HG03025 (cell line): ENCODE results near the gene SH2D6.
"Not testable (repeated sequence)": the region's sequence is repeated elsewhere in the genome, so short reads cannot be mapped to it uniquely, and the experiment has no call there.

Source experiments
- ATAC-seq: cut with Tn5 transposase; IDR thresholded peaks from one replicate; pipeline ENCODE4 v1.9.1; 2021; ENCODE audit warnings: mild to moderate bottlenecking, moderate library complexity; ENCODE audit not compliant: unreplicated experiment, low FRiP score

The SH2D6 gene

DNA sequence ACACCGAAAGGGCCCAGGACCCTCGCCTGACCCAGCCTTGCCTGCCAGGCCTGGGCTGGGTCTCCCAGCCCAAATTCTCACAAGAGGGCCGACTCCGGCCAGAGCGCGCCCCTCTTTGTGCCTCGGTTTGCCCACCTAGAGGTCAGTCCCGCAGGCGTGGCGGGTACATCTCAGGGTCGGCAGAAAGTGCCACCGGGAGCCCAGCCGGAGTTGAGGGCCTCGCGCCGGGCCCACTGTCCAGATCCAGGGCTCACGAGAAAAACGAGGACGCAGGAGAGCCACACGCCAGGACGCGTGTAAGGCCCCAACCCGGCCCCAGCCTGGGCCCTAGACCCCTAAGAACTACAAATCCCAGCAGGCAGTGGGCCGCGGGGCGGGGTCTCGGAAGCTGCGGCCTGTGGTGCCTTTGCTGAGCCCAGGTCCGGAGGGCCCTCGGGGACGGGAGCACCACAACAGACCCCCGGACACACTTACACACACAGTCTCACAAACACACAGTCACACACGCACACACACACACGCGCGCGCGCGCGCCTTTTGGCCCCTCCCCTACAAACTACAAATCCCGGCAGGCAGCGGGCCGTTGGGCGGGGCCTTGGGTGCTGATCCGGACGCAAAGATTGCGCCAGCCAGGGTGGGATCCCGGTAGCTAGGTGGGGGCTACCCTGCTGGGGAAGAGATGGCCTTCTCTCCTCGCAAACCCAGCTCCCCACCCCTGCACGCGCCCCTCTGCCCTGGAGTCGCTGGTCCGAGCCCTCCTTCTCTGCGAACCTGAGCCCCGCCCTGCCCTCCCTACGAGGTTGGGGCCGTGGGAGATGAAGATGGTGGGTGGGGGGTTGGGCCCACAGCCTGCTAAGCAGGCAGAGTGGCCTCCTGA is at the start of gene SH2D6:
Gene SH2D6, plus strand, starts transcription at position 583 of the 877 bp plus-strand sequence. CDS start 10,752 bp downstream, outside the sequence.
- peak; percentile 82 for ATAC-seq

DNA sequence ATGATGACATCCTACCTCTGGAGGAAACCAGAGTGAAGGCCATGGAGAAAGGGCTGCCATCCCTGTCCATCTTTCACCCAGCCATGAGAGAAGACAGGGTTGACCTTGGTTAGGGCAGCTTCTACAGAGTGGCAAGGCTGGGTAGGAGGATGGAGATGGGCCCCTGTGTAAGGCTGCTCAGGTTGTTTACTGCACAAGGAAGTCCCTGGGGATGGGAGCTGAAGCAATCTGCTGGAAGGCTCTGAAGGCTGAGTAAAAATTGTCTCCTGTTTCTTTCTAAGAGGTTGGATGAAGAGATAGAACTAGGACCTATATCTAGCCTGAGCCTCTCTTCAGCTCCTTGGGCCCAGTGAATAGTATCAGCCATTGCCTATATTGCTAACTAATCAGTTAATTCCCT is 49.6 kb upstream of the SH2D6 start:
- no peak for ATAC-seq

DNA sequence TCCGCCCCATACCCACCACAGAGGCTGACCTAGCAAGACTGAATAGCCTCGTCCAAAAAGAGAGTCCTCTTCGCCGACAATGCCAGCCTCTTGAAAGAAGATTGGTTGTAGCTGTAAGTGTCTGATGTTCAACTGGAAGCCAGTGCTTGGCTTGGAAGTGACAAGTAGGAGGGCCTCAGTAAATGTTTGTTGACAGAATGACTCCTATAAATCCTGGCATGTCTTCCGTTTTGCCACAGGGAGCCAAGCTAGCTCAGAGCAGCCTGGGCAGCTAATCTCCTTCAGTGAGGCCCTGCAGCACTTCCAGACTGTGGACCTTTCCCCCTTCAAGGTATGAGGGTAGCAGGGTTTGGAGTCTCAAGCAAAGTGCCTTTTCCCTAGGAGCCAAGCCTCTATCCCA is 49.0 kb upstream of the SH2D6 start:
- no peak for ATAC-seq

DNA sequence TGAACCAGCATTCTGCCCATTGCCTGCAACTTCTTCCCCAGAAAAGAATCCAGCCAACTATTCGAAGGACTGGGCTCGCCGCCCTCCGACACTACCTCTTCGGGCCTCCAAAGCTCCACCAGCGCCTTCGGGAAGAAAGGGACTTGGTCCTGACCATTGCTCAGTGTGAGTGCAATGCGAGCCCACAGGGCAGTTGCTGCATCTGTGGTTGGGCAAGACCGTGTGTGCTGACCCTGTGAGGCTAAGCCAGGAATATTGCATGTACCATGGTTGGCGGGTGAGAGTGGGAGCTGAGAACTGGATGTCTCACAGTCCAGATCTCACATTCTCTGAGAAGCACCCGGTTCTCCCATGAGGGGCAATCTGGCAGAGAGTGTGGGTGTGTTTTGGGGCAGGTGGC is 47.5 kb upstream of the SH2D6 start:
- ATAC-seq: no peak

DNA sequence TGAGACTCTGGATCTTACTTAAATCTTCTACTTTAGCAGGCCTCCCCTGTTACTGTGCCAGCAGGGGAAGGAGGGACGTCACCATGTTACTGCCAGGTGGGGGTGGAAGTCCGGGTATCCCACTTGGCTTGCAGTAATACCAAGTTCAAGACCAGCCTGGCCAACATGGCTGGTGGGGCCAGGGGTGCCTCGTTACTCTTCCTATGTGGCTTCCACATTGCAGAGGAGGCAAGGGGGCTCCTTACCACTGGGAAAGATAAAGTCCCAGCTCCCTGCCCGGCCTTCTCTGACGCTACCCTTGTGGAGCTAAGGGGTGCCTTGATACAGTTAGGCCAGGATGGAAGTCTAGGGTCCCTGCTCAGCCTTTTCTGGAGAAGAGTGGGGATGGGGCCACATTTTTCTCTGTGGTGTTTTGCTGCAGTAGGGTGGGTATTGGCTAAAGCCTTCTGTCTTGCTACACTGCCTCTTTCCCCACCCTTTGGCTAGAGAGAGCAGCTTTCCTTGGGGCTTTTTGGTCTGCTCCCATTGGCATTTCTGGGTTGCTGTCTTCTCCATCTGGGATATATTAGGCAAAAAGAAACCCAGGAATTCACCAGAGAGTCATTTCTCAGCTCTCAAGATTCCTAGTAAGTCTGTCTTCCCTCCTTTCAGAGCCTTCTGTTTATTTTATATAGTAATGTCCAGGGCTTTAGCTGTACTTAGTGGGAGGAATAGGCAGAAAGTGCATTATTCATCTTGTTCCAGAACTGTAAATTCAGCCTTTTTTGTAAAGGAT is 42.0 kb upstream of the SH2D6 start:
- ATAC-seq: no peak

DNA sequence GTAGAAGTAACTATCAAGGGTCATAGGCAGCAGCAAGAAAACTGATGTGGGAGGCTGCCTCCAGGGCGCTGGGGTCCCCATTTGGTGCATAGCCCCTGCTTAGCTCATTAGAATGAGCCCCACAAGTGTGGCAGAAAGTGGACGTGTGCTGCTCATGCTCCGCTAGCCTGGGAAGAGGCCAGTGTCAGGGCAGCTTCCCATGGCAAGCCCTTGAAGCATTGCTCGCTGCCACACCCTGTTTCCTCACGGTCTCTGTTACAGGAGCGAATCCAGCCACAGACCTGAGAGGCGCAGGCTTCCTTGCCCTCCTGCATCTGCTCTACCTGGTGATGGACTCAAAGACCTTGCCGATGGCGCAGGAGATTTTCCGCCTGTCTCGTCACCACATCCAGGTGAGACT is 41.4 kb upstream of the SH2D6 start:
- ATAC-seq: no peak

DNA sequence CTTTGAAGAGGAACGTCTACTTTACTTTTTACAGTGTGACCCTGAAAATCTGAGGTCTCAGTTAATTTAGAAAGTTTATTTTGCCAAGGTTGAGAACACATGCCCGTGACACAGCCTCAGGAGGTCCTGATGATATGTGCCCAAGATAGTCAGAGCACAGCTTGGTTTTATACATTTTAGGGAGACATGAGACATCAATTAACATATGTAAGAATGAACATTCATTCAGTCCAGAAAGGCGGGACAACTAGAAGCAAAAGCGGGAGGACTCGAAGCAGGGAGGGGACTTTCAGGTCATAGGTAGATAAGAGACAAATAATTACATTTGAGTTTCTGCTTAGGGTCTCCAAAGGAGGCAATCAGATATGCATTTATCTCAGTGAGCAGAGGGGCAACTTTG is 40.3 kb upstream of the SH2D6 start:
- no peak for ATAC-seq

DNA sequence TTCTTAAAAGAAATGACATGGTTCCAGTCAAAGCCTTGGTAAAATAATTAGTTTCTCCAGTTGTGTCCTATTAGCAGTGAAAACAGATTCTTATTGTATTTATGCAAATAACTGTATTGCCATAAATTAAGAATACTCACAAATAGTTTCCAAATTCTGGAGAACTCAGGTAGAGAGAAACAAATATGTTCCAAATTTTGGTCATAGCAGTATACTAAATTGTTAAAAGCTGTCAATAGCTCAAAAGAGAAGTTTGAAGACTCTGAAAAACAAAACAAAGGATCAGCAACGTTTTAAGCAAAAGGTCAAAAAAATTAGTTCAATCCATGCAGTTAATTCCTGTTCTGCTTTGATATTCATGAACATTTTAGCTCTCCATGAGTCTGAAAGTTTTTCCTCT is 38.5 kb upstream of the SH2D6 start:
- no peak for ATAC-seq

DNA sequence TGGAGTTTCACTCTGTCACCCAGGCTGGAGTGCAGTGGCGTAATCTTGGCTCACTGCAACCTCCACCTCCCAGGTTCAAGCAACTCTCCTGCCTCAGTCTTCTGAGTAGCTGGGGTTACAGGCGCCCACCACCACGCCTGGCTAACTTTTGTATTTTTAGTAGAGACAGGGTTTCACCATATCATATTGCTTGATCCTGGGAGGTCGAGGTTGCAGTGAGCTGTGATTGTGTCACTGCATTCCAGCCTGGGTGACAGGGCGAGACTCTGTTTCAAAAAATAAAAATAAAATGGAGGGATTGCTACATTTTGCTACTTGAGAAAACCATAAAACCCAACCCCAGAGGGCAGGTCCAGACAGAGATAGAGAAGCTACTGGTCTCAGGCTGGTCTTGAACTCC is 35.4 kb upstream of the SH2D6 start:
- ATAC-seq: not testable (repeated sequence)

DNA sequence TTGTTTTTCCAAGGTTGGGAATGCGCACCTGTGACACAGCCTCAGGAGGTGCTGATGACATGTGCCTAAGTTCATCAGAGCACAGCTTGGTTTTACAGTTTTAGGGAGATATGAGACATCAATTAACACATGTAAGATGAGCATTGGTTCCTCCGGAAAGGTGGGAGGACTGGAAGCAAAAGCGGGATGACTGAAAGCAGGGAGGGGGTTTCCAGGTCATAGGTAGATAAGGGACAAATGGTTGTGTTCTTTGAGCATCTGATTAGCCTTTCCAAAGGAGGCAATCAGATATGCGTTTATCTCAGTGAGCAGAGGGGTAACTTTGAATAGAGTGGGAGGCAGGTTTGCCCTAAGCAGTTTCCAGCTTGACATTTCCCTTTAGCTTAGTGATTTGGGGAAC is 34.7 kb upstream of the SH2D6 start:
- ATAC-seq: no peak

DNA sequence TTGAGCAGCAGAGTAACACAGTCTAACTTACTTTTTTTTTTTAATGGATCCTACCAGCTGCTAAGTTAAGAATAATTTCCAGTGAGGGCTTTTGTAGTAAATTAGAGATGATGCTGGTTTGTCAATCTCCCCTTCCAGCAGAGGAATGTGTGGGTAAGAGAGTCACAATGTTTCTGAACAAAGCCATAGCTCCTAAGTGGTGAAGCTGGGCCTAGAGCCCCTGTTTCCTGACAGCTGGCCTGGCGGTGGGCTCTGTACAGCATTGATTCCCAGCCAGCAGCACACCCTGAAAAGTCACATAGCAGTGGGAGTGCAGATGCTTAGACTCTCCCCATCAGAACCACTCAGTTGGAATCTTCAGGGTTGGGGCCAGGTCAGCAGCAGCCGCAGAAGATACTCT is 32.8 kb upstream of the SH2D6 start:
- no peak for ATAC-seq

DNA sequence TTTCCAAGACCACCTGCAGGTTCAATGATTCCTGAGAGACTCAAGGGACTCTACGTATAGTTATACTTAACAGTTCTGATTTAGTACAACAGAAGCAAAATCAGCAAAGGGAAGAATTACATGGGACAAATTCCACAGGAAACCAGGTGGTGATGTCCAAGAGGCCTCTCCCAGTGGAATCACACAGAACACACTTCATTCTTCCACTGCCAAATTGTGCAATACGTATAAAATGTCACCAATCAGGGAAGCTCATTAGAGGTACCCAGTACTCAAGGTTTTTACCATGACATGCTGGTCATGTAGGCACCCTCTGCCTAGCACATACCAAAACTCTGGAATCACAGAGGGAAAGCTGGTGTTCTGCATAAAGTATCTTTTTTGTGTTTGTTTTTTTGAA is 30.8 kb upstream of the SH2D6 start:
- ATAC-seq: no peak

DNA sequence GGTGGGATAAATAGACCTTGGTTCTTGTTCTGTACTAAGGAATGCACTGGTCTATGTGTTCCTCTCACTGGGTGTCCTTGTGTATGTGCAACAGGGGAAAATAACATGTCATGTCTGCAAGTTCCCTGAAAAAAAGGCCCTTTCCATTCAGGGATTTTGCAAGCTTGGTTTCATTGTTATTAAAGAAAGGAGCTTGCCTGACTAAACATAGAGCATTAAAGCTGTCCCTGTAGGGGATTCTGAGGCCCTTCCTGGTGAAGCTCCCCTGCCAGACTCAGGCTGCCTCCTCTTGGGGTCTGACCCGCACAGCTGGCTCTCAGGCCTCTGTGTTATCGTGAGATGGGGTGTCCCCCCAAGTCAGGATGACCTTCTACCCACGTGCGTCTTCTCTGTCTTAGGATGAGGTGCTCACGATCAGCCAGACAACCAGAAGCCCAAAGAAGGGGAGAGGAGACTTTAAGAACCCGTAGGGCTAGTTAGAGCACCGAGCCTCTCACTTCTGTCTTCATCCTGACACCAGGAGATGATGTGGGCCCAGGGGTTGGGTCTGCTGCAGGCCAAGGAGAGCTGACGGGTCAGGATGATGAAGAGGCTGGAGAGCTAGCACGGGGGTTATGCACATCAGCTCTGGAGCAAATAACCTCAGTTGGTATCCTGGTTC is 29.5 kb upstream of the SH2D6 start:
- ATAC-seq: no peak

DNA sequence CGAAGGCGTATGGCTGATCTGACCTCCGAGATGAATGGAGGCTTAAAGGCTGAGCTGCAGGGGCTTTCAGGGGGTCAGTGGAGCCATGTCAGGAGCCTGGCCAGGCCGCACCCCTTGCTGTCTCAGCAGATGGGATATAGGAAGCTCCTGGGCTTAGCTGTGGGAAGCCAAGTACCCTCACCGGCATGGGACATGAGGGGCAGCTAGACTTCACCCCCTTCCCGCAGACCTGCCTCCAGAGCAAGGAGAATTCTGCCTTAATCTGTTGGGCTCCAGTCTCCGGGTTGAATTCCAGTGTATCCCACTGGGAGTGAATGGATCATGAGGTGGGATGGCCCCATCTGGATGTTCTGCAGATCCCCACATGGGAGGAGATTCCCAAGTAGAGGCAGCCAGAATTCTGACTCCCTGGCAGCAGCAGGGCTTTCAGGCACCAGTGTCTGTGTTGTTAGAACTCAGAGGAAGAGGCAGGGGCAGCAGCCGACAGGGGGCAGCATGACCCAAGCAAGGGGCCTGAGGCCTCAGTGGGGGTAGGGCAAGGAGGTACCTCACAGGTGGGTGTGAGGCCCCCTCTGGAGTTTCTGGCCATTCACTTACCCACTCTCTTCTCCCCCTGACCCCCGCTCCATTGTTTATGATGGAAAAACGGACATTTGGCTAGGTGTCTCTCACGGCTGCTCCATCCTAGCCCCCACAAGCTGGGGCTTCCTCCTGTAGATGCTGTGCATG is 27.4 kb upstream of the SH2D6 start:
- ATAC-seq: no peak

DNA sequence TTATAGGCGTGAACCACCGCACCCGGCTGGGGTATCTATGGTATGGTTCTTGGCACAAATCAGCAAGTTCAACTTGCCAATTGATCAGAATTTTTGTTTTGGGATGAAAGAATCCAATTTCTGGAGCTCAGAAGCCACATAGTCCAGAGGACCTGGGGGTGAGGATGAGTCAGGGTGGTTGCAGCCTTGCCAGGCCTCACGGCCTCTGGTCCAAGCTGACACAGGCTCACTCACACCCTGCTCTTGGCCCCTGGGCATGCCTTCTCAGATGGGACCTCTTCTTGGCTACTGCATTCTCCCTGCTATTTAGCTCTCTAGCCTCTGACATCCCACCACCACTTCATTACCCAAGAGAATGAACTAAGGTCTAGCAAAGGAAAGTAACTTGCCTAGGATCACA is 24.7 kb upstream of the SH2D6 start:
- no peak for ATAC-seq

DNA sequence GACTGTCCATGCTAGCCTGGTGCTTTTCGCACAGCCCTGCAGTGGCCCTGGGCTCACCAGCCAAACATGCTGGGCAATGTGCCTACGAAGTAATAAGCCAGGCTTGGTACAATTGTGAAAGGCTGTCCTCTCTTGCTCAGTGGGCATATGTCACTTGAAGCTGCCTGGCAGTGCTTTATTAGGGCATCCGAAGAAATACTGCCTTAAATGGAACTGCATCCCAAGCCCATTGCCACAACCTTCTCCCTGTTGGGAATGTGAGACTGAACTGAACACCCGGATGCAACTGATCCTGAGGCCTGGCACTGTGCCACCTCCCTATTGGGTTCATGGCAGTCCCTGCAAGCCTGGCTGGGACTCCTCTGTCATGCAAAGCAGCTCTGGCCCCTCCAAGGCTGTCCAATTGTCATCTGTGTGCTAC is 24.2 kb upstream of the SH2D6 start:
- ATAC-seq: no peak

DNA sequence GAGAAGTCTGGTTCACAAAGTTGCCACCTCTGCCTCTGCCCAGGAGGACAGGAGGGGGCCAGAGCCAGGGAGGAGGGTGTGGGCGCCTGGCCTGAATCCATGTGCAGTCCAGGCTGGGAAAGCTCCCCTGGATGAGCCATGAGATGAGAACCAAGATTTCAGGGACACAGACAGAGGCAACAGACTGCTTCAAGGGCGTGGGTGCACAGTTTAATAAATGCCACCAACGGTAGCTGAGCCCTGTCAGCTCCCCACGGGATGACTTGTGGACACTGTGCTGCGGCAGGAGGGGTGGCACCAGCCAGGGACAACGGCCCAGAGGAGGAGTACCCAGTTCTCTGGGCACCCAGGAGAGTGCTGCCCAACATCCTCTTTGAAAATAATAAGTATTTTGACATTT is 23.5 kb upstream of the SH2D6 start:
- no peak for ATAC-seq

DNA sequence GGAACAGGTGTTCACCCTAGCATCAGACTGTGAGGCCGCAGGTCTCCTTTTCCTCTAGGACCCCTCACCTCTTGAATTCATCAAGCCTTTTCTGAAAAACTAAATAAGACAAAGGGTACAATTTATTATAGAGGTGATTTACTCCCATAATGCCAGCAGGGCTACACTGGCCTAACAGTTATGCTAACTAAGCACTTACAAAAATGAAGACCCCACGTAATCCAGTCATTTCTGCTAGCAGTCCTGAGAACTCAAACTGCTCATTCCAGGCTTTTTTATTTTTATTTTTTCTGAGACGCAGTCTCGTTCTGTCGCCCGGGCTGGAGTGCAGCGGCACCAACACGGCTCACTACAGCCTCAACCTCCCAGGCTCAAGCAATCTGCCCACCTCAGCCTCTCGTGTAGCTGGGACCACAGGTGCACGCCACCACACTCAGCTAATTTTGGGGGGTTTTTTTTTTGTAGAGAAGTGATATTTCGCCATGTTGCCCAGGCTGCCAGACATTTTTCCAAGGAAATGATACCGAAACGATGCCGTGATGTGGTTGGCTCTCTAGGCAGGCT is 22.5 kb upstream of the SH2D6 start:
- ATAC-seq: no peak

DNA sequence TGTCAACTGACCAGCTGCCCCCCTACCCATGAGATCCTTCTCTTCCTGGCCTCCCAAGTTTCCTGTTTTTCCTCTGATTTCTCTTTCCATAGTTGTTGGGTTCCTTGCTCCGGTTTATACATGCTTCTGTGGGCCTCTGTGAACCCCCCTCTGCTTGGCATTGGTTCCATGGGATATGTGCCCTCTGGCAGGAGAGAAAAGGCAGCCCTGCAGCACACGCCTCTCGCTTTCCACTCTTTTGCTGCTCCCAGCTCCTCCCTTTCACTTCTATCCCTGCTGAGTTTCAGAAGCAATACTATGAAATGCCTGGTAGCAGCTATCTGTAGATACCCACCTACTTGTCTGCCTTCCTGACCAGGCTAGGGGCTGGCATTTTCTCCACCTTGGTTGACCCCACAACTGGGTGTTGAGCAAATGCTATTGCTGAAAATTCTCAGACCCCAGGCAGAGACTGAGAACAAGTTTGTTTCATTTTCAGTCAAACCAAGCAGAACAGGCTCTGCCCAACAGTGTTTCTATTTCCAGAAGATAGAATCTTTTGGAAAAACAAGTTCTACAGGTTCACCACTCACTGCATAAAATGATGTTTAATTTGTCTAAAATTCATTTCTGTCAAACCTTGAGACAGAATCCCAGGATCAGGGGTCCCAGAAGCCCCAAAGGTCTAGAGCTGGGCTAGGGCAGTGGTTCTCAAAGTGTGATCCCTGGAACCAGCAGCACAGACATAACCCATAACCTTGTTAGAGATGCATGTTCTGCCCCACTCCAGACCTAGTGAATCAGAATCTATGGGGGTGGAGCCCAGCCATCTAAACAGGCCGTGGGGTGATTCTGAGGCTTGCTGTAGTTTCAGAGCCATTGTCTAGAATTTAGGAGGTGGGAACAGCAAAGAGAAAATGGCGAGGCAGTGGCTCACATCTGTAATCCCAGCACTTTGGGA is 21.7 kb upstream of the SH2D6 start:
- no peak for ATAC-seq
